Activated CD8-positive, alpha-beta T cell treated with anti-CD3 and anti-CD28 coated beads for 36 hours (primary cell): ENCODE measurements around the gene CFL1. TPM values are rescaled to one million over a fixed set of nuclear protein-coding genes. Genes with fewer than 3 reads are reported as not detected.

ENCODE experiments used
- ATAC-seq: fragments of 200-7000 bp; cut with Tn5 transposase; one replicate; pipeline ENCODE4 v1.10.0; 2021; ENCODE audit warnings: mild to moderate bottlenecking, moderate library complexity
- CTCF ChIA-PET: fragments of 350-600 bp; sonication (Branson Sonifier 250); formaldehyde crosslinking; loops from one replicate; lab custom pipeline; 2021; ENCODE audit warnings: antibody characterized with exemption; lab: Charles Lee
- POLR2A ChIA-PET: fragments of 350-600 bp; sonication (Branson Sonifier 250); formaldehyde crosslinking; loops from one replicate; lab custom pipeline; 2021; ENCODE audit warnings: antibody characterized with exemption; lab: Charles Lee
- DNase-seq: peaks from one replicate; pipeline ENCODE4 v3.0.0-alpha.2; 2020
- H3K27ac Mint-ChIP-seq: one replicate; pipeline ENCODE4 v1.8.0; 2021; ENCODE audit warnings: mild to moderate bottlenecking, mixed read lengths
- H3K27me3 Mint-ChIP-seq: one replicate; pipeline ENCODE4 v1.8.0; 2021; ENCODE audit warnings: mixed read lengths
- H3K36me3 Mint-ChIP-seq: one replicate; pipeline ENCODE4 v1.8.0; 2021; ENCODE audit warnings: low read depth, mixed read lengths
- H3K4me1 Mint-ChIP-seq: one replicate; pipeline ENCODE4 v1.8.0; 2021; ENCODE audit warnings: low read depth, mixed read lengths
- H3K4me3 Mint-ChIP-seq: one replicate; pipeline ENCODE4 v1.8.0; 2021; ENCODE audit warnings: mild to moderate bottlenecking, moderate library complexity, mixed read lengths
- H3K9me3 Mint-ChIP-seq: one replicate; pipeline ENCODE4 v1.8.0; 2021; ENCODE audit warnings: mixed read lengths
- intact Hi-C: fragments of 100-400 bp; cut with micrococcal nuclease; formaldehyde crosslinking; loops from one replicate; pipeline ENCODE4 v1.10.0; 2022
- total RNA-seq, 2 experiments: library from RNA; stranded (reverse); gene quantifications; one replicate each; pipeline ENCODE4 v1.2.3, GENCODE V29; 2021
- TF ChIP-seq, protein P1 (sequence below): fragments of 200-600 bp; IDR thresholded peaks from one replicate; pipeline ENCODE4 v1.8.0; 2022; ENCODE audit warnings: antibody characterized with exemption, mild to moderate bottlenecking

Gene CFL1
- total RNA-seq, 2 experiments from 2014 or later = 1,059 to 1,062 TPM

DNA sequence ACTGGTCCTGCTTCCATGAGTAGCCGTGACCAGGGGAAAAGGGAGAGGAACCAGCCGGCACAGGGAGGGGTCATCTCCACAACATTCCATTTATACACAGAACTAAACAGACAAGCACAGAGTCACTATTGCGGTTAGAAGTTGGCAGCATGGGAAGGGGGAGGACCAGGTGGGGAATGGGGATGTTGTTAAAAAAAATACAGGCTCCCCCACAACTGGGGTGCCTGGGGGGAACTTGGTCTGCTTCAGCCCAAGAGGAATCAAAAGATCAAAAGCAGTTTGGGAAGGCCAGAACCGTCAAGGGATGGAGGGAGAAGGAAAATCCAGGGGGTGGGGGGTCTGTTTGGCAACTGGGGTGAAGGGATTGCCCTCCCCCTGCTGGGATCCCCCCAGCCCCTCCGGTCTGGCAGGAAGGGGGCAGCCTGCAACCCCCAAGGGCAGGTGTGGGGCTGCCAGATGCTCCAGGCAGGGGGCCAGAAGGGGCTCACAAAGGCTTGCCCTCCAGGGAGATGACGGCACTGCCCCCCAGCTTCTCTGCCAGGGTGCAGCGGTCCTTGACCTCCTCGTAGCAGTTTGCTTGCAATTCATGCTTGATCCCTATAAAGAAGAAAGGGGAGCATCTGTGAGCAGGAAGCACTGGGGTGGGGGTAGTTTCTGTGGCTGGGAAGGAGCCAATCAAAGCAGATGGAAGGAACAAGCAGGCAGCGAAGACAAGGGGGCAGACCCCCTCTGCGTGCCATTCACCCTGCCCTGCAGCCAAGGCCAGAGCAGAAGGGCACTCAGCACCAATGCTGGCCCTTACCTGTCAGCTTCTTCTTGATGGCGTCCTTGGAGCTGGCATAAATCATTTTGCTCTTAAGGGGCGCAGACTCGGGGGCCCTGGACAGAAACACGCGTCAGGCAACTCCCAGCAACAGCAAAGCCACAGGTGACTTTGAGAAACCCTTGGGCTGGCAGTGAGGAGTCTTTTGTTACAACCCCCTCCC, 2.8 kb downstream of the CFL1 start:
- intact Hi-C loops = no loop called here
- no peaks in the 10 kb centered on the region for H3K27me3 Mint-ChIP-seq

DNA sequence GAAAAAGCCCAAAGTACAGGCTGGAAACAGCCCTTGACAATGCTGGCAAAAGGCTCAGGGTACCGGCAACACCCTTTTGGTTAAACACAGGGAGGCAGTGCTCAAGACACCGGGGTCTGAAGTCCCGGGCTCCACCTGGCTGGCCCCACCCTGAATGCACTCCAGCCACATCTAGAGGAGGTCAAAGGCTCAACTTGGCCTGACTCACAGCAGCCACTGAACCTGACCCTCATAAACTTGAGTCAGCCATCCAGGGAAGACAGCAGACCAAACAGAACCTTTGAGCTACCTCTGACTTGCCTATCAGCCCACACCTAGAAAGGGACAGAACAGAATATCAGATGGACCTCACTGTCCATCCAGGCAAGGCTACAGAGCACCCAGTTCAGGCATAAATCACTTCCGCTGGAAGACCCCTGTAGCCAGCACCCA, 3.8 kb downstream of the CFL1 start:
- Mint-ChIP-seq H3K9me3 (peaks cover 3% of the 10 kb centered on the region), H3K27me3 (no peaks in the 10 kb centered on the region), H3K27ac (peak overlapping the region; percentile 57), H3K4me1 (peaks cover 32% of the 10 kb centered on the region), H3K4me3 (peak overlapping the region; percentile 88), H3K36me3 (peaks cover 62% of the 10 kb centered on the region)
- TF ChIP-seq, protein P1, sequence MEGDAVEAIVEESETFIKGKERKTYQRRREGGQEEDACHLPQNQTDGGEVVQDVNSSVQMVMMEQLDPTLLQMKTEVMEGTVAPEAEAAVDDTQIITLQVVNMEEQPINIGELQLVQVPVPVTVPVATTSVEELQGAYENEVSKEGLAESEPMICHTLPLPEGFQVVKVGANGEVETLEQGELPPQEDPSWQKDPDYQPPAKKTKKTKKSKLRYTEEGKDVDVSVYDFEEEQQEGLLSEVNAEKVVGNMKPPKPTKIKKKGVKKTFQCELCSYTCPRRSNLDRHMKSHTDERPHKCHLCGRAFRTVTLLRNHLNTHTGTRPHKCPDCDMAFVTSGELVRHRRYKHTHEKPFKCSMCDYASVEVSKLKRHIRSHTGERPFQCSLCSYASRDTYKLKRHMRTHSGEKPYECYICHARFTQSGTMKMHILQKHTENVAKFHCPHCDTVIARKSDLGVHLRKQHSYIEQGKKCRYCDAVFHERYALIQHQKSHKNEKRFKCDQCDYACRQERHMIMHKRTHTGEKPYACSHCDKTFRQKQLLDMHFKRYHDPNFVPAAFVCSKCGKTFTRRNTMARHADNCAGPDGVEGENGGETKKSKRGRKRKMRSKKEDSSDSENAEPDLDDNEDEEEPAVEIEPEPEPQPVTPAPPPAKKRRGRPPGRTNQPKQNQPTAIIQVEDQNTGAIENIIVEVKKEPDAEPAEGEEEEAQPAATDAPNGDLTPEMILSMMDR = no peak
- ChIA-PET CTCF (no interaction called here), POLR2A (interaction anchor here (1.2 to 29.8 kb wide), 4 partner anchors 15 to 141 kb away, joined by 5 to 560 read pairs (median 103); partner anchors contain the start of genes CCDC85B, CTSW, EFEMP2 and FIBP)
- intact Hi-C loops = no loop called here
- no peak for ATAC-seq
- no peak for DNase-seq

More for the DNA sequence above, 2.8 kb downstream of the CFL1 start:
- no peak for ATAC-seq
- POLR2A ChIA-PET = interaction anchor here (1.1 to 29.8 kb wide), 4 partner anchors 14 to 35 kb away, joined by 3 to 560 read pairs (median 103); partner anchors contain the start of genes CCDC85B, CTSW, EFEMP2 and FIBP
- H3K27ac Mint-ChIP-seq = peak overlapping the region; percentile 63
- H3K4me1 Mint-ChIP-seq = peaks cover 32% of the 10 kb centered on the region
- no peak for DNase-seq
- TF ChIP-seq, protein P1 = no peak
- peak overlapping the region; percentile 88 for H3K4me3 Mint-ChIP-seq
- peaks cover 62% of the 10 kb centered on the region for H3K36me3 Mint-ChIP-seq
- H3K9me3 Mint-ChIP-seq = peaks cover 3% of the 10 kb centered on the region
- CTCF ChIA-PET = interaction anchor here (12.3 kb wide), 1 partner anchor 33 kb away, joined by 283 read pairs; the partner anchor contains the start of genes CCDC85B and FIBP

DNA sequence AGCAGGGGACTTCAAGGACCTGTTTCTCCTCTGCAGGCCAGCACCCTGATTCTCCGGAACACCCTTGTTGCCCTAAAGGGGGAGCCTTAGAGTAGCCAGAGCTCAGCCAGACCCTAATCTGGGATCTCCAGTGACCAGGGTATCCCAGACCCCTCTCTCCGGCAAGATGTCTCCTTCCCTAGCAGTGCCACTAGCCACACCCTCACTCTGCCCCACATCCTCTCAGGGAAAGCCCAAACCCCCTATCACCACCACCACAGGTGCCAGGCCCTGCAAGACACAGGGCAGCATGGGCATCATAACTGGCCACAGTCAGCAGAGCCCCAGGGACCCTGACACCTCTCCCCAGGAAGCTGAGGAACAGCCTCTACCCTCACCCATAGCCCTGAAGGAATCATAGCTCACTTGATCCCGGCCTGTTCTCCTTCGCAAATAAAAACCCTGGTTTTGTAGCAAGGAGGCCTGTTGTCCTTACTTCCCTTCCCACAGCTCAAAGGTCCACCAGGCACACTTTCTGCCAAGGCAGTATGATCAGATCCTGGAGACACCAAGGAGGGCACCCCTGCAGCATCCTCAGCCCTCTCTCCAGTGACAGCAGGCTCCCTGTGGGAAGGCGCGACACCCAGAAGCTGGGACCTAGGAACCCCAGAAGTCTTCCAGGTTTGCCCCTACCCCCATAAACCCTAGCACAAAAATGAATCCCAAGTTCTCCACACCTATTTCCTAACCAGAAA, 4.6 kb downstream of the CFL1 start:
- H3K9me3 Mint-ChIP-seq = peaks cover 3% of the 10 kb centered on the region
- H3K36me3 Mint-ChIP-seq = peaks cover 62% of the 10 kb centered on the region
- peaks cover 32% of the 10 kb centered on the region for H3K4me1 Mint-ChIP-seq
- H3K27ac Mint-ChIP-seq = peak overlapping the region; percentile 57
- ChIA-PET POLR2A (interaction anchor here (0.8 to 29.8 kb wide), 9 partner anchors 8 to 160 kb away, joined by 3 to 560 read pairs (median 5); partner anchors contain the start of genes CCDC85B, CTSW, EFEMP2 and FIBP), CTCF (interaction anchor here (1.3 to 5.1 kb wide), 5 partner anchors 16 to 192 kb away, joined by 3 to 47 read pairs (median 14); partner anchors contain the start of genes AP5B1, FIBP and SNX32)
- H3K27me3 Mint-ChIP-seq = no peaks in the 10 kb centered on the region
- H3K4me3 Mint-ChIP-seq = no peak overlapping the region
- DNase-seq (no peak), ATAC-seq (no peak)
- intact Hi-C loops = no loop called here
- TF ChIP-seq, protein P1 = no peak

DNA sequence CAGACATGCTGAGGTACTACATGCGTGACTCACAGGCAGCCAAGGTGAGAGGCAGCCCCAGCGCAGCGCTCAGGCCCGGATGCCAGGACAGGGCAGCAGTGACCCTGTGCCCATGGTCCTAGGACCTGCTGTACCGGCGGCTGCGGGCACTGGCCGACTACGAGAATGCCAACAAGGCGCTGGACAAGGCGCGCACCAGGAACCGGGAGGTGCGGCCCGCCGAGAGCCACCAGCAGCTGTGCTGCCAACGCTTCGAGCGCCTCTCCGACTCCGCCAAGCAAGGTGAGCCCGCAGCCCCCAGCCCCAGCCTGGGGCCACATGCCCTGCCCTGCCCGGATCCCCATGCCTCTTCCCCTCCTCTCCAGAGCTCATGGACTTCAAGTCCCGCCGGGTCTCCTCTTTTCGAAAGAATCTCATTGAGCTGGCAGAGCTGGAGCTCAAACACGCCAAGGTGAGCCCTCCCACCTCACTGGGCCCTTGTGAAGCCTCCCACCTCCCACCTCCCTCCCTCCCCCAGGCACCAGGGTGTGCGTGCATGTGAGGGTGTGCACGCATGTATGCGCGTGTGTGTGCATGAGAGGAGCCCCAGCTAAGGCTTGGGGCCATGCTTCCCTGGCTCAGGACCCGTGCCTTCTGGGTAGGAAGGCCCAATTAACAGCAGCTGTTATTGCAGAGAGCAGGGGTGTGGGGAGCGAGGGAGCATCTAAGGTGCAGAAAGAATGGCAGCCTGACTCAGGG, 5.3 kb downstream of the CFL1 start:
- ChIA-PET CTCF (interaction anchor here (0.9 to 5.1 kb wide), 9 partner anchors 15 to 192 kb away, joined by 3 to 47 read pairs (median 4); partner anchors contain the start of genes AP5B1, CCDC85B, FIBP and SNX32), POLR2A (interaction anchor here (0.7 to 29.8 kb wide), 13 partner anchors 9 to 460 kb away, joined by 3 to 560 read pairs (median 5); partner anchors contain the start of genes AP5B1, CCDC85B, CTSW and EFEMP2)
- no peaks in the 10 kb centered on the region for H3K27me3 Mint-ChIP-seq
- peaks cover 61% of the 10 kb centered on the region for H3K36me3 Mint-ChIP-seq
- TF ChIP-seq, protein P1 = no peak
- H3K27ac Mint-ChIP-seq = no peak overlapping the region
- H3K4me3 Mint-ChIP-seq = no peak overlapping the region
- H3K4me1 Mint-ChIP-seq = peaks cover 32% of the 10 kb centered on the region
- intact Hi-C loops = no loop called here
- H3K9me3 Mint-ChIP-seq = peaks cover 3% of the 10 kb centered on the region
- no peak for DNase-seq
- ATAC-seq = no peak
